Measurements from ENCODE around the gene DERL3.

Gene DERL3

GRCh38 chr22:23847310-23847920 lies 8.6 kb upstream of the DERL3 start:
- Histone ChIP-seq H3K4me1 (peaks cover 9% of the 10 kb centered on the region), H3K79me2 (no peaks in the 10 kb centered on the region), H3K4me2 (ENCODE audit: low read length) (no peak overlapping the region), H3K36me3 (ENCODE audit: control insufficient read depth, insufficient read depth, low read length) (no peaks in the 10 kb centered on the region), H2AFZ (no peak overlapping the region), H3K4me3 (ENCODE audit: low read depth, low read length) (no peak overlapping the region), H3K27me3 (ENCODE audit: control insufficient read depth, insufficient read depth, low read length) (no peaks in the 10 kb centered on the region), H3K9me3 (ENCODE audit: control insufficient read depth, low read length) (no peaks in the 10 kb centered on the region), H3K27ac (no peak overlapping the region), H3K9ac (no peak overlapping the region)
- no peak for TF ChIP-seq CTCF (IDR thresholded peaks at IDR 0.05)

DNA sequence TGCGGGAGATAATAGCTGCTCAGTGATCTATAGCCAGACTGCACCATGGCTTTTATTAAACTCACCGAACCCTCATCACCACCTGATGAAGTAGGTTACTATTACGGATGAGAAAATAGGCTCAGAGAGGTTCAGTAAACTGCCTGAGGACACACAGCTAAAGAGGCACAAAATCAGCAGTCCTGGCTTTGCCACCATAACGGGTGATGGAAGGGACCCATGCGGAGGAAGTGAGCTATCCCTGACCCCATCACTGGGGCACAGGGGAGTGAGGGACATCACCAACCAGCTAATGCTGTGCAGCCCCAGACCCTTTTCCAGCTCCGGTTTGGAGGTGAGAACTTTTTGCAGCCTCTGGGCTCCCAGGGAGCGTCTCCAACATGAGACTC lies 7.3 kb upstream of the DERL3 start:
- Histone ChIP-seq H3K4me1 (peaks cover 9% of the 10 kb centered on the region), H3K4me2 (ENCODE audit: low read length) (no peak overlapping the region), H3K9ac (no peak overlapping the region), H3K4me3 (ENCODE audit: low read depth, low read length) (no peak overlapping the region), H3K27ac (peak overlapping the region; percentile 22), H3K9me3 (ENCODE audit: control insufficient read depth, low read length) (no peaks in the 10 kb centered on the region), H3K79me2 (no peaks in the 10 kb centered on the region), H2AFZ (no peak overlapping the region), H3K36me3 (ENCODE audit: control insufficient read depth, insufficient read depth, low read length) (no peaks in the 10 kb centered on the region), H3K27me3 (ENCODE audit: control insufficient read depth, insufficient read depth, low read length) (no peaks in the 10 kb centered on the region)
- TF ChIP-seq CTCF (IDR thresholded peaks at IDR 0.05), result no peak

- Histone ChIP-seq H3K9me3 (ENCODE audit: control insufficient read depth, low read length) (no peaks in the 10 kb centered on the region), H2AFZ (no peak overlapping the region), H3K4me1 (peaks cover 9% of the 10 kb centered on the region), H3K79me2 (no peaks in the 10 kb centered on the region), H3K27me3 (ENCODE audit: control insufficient read depth, insufficient read depth, low read length) (no peaks in the 10 kb centered on the region), H3K36me3 (ENCODE audit: control insufficient read depth, insufficient read depth, low read length) (no peaks in the 10 kb centered on the region), H3K9ac (no peak overlapping the region), H3K27ac (peak overlapping the region; percentile 60), H3K4me3 (ENCODE audit: low read depth, low read length) (no peak overlapping the region), H3K4me2 (ENCODE audit: low read length) (no peak overlapping the region)
- no peak for TF ChIP-seq CTCF (IDR thresholded peaks at IDR 0.05)
Measured at GRCh38 chr22:23845265-23846080, 6.7 kb upstream of the DERL3 start.

GRCh38 chr22:23844739-23845202 lies 6.0 kb upstream of the DERL3 start:
- Histone ChIP-seq H3K79me2 (no peaks in the 10 kb centered on the region), H3K4me3 (ENCODE audit: low read depth, low read length) (no peak overlapping the region), H3K27me3 (ENCODE audit: control insufficient read depth, insufficient read depth, low read length) (no peaks in the 10 kb centered on the region), H3K27ac (peak overlapping the region; percentile 60), H3K9me3 (ENCODE audit: control insufficient read depth, low read length) (no peaks in the 10 kb centered on the region), H2AFZ (peak overlapping the region; percentile 70), H3K4me1 (peaks cover 9% of the 10 kb centered on the region), H3K36me3 (ENCODE audit: control insufficient read depth, insufficient read depth, low read length) (no peaks in the 10 kb centered on the region), H3K4me2 (ENCODE audit: low read length) (peak overlapping the region; percentile 57), H3K9ac (no peak overlapping the region)
- no peak for TF ChIP-seq CTCF (IDR thresholded peaks at IDR 0.05)

Measured in parathyroid adenoma (tissue), 2 donors.